HFFc6 (cell line): ENCODE data around the gene BCL2L2. TPM values are rescaled to one million over a fixed set of nuclear protein-coding genes. Genes with fewer than 3 reads are reported as not detected.

Experiments
- DNase-seq: peaks from one replicate; pipeline ENCODE4 v3.0.0-alpha.2; 2018
- H3K27ac Mint-ChIP-seq: 2 replicates; pipeline ENCODE4 v1.8.0; 2020; ENCODE audit warnings: mild to moderate bottlenecking, mixed read lengths
- H3K27me3 Mint-ChIP-seq: 2 replicates; pipeline ENCODE4 v1.8.0; 2021; ENCODE audit warnings: mild to moderate bottlenecking, moderate library complexity, mixed read lengths; ENCODE audit not compliant: insufficient read depth
- H3K36me3 Mint-ChIP-seq: 2 replicates; pipeline ENCODE4 v1.8.0; 2021; ENCODE audit warnings: low read depth, mixed read lengths
- H3K4me1 Mint-ChIP-seq: 2 replicates; pipeline ENCODE4 v1.8.0; 2020; ENCODE audit warnings: low read depth, mixed read lengths
- H3K4me3 Mint-ChIP-seq: 2 replicates; pipeline ENCODE4 v1.8.0; 2020; ENCODE audit warnings: mild to moderate bottlenecking, moderate library complexity, mixed read lengths
- H3K9me3 Mint-ChIP-seq: 2 replicates; pipeline ENCODE4 v1.8.0; 2020; ENCODE audit warnings: mild to moderate bottlenecking, mixed read lengths
- CTCF ChIP-seq: fragments of 200-600 bp; sonication (generic); IDR thresholded peaks from 2 replicates; pipeline ENCODE4 v1.5.0; 2021; ENCODE audit warnings: antibody characterized with exemption, mild to moderate bottlenecking
- total RNA-seq, 6 experiments: library from RNA; stranded (reverse); fragmentation: NEBNext Ultra II Directional; extraction: Animal tissue kit (Norgen Biotek cat#: 25700); gene quantifications; 2 replicates in 1 of 6; 3 replicates in 5 of 6; pipeline ENCODE4 v1.2.3, GENCODE V29; 2021

BCL2L2 gene
- total RNA-seq, 6 experiments from 2014 or later, result 28.7 to 32.4 (median 31.1) TPM

DNA sequence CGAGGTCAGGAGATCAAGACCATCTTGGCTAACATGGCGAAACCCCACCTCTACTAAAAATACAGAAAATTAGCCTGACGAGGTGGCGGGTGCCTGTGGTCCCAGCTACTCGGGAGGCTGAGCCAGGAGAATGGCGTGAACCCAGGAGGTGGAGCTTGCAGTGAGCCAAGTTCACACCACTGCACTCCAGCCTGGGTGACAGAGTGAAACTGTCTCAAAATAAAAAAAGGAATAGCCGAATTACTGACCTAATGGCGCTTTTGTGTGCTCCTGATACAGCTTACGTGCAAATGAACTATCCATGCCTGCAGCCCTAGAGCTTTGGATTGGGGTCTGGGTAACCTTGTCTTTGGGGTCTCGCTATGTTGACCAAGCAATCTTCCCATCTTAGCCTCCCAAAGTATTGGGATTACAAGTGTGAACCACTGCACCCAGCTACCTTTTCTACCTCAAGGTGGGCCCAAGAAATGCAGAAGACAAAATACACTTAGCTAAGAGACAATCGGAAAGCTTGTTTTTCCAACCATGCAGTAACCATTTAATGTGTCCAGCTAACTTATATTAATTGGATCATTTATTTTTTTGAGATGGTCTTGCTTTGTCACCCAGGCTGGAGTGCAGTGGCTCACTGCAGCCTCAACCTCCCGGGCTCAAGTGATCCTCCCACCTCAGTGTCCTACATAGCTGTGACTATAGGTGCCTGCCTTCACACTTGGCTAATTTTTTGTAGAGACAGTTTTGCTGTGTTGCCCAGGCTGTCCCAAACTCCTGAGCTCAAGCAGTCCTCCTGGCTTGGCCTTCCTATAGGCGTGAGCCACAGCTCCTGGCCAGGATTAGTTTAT is 20.1 kb downstream of the BCL2L2 start:
- DNase-seq, result no peak
- TF ChIP-seq CTCF, result no peak
- no peak overlapping the region for H3K4me3 Mint-ChIP-seq
- H3K9me3 Mint-ChIP-seq, result no peaks in the 10 kb centered on the region
- H3K4me1 Mint-ChIP-seq, result peaks cover 13% of the 10 kb centered on the region
- H3K27me3 Mint-ChIP-seq, result peaks cover 7% of the 10 kb centered on the region
- H3K36me3 Mint-ChIP-seq, result peaks cover 25% of the 10 kb centered on the region
- no peak overlapping the region for H3K27ac Mint-ChIP-seq

DNA sequence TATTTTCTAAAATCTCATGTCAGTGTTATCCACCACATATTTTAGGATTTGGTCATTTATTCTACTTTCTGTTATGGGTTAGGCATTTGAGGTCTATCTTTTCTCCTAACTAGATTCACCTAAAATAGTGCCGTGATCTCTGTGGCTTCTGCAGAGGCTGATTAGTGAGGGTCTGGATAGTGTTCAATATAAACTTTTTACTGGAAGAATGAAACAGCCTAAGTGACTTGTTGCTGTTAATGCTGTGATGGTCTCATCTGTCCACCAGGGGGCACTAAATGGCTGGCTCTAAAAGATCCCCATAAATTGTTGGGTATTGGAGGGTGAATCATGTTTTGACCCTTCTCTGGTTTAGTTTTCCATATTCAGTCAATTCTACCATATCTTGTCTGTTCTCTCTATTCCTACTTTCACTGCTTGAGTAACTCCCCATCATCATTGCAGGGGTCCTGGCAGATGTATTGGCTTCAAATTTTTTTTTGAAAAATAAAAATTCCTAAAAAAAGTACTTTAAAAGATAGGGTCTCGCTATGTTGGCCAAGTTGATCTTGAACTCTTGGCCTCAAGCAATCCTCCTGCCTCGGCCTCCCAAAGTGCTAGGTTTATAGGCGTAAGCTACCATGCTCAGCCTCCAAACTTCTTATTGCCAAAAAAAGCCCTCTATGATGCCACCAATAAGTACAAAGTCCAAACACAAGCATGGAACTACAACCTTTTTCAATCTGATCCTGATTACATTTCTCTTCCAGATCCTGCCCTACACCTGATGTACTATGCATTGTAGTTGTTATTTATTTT is 21.5 kb downstream of the BCL2L2 start:
- Mint-ChIP-seq H3K4me3 (no peak overlapping the region), H3K9me3 (no peaks in the 10 kb centered on the region), H3K4me1 (peaks cover 6% of the 10 kb centered on the region), H3K27ac (no peak overlapping the region), H3K27me3 (peaks cover 7% of the 10 kb centered on the region; the same call in 1 of the 2 replicates), H3K36me3 (peaks cover 16% of the 10 kb centered on the region)
- DNase-seq, result peak; percentile 67
- peak; percentile 98 for TF ChIP-seq CTCF

DNA sequence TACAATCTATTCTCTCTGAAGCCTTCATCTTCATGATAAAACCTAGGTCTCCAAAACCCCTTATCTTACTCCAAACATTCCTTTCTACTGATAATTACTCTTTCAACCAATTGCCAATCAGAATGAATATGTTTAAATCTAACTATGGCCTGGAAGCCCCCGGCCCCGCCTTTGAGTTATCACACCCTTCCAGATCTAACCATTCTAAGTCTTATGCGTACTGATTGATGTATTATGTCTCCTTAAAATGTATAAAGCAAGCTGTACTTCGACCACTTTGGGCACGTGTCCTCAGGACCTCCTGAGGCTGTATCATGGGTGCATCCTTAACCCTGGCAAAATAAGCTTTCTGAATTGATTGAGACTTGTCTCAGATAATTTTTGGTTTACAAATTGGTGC is 29.0 kb downstream of the BCL2L2 start:
- Mint-ChIP-seq H3K4me1 (no peaks in the 10 kb centered on the region), H3K27me3 (peaks cover 9% of the 10 kb centered on the region), H3K4me3 (no peak overlapping the region), H3K27ac (no peak overlapping the region), H3K9me3 (peaks cover 15% of the 10 kb centered on the region), H3K36me3 (peaks cover 5% of the 10 kb centered on the region; the same call in 1 of the 2 replicates)
- no peak for TF ChIP-seq CTCF
- DNase-seq, result no peak

- Mint-ChIP-seq H3K27me3 (peaks cover 5% of the 10 kb centered on the region), H3K36me3 (peaks cover 6% of the 10 kb centered on the region; the same call in 1 of the 2 replicates)
Observed at GRCh38 chr14:23339506-23340268, 33.1 kb downstream of the BCL2L2 start.

More at GRCh38 chr14:23339506-23340268, 33.1 kb downstream of the BCL2L2 start:
- no peaks in the 10 kb centered on the region for H3K4me1 Mint-ChIP-seq
- no peak overlapping the region for H3K4me3 Mint-ChIP-seq
- no peak for TF ChIP-seq CTCF
- H3K27ac Mint-ChIP-seq, result no peak overlapping the region
- no peak for DNase-seq
- H3K9me3 Mint-ChIP-seq, result peaks cover 16% of the 10 kb centered on the region
